GM18507 (cell line): ENCODE measurements around the gene SMIM27.
"Not testable (repeated sequence)": the region's sequence is repeated elsewhere in the genome, so short reads cannot be mapped to it uniquely, and the experiment has no call there.

Source experiments
- DNase-seq: peaks from one replicate; pipeline ENCODE4 v3.0.0; 2011; ENCODE audit warnings: low read depth; ENCODE audit not compliant: insufficient read length; ENCODE audit errors: extremely low spot score
- FAIRE-seq: peaks from 2 replicates; lab custom pipeline; 2011; peaks lifted over from hg19 to GRCh38; lab: Jason Lieb, UNC

Gene SMIM27, protein sequence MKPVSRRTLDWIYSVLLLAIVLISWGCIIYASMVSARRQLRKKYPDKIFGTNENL

DNA sequence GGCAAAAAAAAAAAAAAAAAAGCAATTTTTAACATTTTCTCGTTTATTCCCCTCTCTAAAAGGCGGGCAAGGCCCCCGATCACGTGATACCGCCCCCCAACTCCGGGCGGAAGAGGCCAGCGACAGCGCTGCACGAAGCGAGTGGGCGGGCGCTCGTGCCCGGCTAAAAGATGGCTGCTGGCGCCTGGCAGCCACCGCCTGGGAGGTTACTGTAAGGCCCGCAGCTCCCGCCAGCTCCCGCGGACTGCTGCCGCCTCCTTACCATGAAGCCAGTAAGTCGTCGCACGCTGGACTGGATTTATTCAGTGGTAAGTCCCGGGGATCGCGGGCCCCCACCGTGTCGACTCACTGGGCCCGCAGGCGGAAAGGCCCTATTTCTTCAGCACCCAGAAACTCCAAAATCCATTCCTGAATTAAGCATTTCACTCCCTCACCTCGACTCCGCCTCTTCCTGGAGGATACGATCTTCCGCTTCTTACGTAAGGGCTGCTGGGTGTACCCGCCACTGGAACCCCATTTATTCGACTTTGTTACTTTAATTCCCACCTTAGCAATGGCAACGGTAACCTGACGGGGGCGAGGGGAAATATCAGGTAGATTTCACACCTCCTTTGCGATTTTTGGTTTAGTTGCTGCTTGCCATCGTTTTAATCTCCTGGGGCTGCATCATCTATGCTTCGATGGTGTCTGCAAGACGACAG, at the start of gene SMIM27, which contains the start of gene TOPORS:
Gene SMIM27, plus strand, starts transcription at position 156 of the 701 bp plus-strand sequence. Its CDS starts 108 bp downstream, at position 264.
Gene TOPORS, minus strand, starts transcription at position 415 of the 701 bp plus-strand sequence. Its CDS starts 150 bp downstream, at position 265.
- FAIRE-seq, result peak; percentile 79
- DNase-seq, result peak; percentile 78

DNA sequence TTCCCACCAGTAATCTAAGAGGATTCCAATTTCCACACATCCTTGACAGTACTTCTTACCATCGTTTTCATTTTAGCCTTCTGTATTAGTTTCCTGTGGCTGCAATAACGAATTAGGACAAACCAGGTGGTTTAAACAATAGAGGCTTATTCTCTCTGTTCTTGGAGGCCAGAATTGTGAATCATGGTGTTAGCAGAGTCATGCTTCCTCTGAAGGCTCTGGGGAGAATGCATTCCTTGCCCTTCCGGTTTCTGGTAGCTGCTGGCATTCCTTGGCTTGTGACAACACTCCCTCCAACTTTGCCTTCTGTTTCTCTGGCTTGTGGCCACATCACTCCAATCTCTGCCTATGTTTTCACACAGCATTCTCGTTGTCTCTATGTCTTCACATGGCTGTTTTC, 49.7 kb upstream of the SMIM27 start:
- no peak for DNase-seq
- no peak for FAIRE-seq

DNA sequence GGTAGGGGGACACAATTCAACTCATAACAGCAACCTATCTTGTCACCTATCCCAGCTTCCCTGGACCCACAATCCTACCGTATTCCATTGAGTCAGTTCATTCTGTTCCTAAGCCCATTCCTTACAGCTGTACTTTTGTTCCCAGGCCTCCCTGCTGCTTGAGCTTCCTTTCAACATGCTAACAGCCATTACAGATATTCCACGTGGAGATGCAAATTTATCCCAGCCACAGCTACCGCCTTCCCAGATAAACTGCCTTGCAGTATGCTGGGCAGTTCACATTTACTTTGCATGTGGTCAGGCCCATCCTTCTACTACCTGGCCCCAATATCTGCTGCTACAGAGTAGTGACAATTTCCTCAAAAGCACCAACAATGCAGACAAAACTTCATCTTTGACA, 49.1 kb upstream of the SMIM27 start:
- FAIRE-seq (no peak), DNase-seq (no peak)

DNA sequence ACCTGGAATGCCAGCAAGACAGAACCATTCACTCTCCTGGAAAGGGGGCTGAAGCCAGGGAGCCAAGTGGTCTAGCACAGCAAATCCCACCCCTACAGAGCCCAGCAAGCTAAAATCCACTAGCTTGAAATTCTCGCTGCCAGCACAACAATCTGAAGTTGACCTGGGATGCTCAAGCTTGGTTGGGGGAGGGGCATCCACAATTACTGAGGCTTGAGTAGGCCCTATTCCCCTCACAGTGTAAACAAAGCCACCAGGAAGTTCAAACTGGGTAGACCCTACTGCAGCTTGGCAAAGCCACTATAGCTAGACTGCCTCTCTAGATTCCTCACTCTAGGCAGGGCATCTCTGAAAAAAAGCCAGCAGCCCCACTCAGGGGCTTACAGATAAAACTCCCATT, 43.4 kb upstream of the SMIM27 start:
- FAIRE-seq (no peak), DNase-seq (no peak)

DNA sequence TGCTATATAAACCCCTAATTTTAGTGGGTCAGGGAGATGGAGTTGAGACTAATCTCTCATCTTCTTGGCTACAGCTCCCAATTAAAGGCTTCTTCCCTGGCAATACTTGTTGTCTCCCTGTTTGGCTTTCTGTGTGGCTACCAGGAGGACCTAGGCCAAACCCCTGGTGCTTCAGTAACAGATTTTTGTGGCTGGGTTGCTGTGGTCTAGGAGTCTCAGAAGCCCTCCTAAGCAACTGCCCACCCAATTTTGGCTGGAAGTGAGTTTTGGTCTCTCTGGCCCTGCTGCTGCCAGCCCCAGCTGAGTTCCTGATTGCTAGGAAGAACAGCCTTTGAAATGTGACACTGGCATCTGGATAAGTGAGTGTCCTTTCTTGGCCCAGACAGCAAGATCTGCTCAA, 35.9 kb upstream of the SMIM27 start:
- no peak for DNase-seq
- no peak for FAIRE-seq

DNA sequence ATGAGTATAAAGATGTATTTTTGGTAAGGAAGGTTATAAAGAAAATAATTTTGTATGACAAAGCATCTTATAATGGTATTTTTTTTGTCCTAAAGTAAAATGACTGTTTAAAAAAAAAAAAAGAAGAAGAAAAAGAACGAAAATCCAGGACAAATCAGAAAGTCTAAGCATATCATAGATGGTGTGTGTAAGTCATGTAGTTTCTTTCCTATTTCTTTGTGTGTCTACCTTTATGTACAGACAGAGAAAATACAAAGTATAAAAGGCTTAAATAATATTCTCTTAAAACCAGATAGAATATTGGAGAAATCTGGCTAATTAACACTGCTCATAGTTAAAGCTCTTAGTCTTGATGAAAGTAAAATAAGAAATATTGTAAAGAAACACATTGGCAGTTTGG, 33.9 kb upstream of the SMIM27 start:
- no peak for DNase-seq
- FAIRE-seq, result no peak

DNA sequence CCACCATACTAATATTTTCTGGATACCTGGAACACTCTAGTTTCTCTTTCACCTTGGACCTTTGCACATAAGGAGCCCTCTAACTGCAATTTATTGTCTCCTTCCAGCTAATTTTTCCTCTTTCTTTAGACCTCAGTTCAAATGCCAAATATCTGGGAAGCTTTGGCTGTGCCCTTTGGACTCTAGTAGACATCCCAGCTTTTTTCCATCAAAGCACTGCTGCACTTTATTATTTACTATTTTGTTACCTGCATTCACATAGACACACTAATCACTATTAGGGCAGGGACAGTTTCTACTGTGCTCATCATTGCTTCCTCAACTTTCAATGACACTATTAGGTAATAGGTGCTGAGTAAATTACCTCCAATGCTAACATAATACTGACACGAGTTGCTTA, 28.2 kb upstream of the SMIM27 start:
- DNase-seq (no peak), FAIRE-seq (no peak)

DNA sequence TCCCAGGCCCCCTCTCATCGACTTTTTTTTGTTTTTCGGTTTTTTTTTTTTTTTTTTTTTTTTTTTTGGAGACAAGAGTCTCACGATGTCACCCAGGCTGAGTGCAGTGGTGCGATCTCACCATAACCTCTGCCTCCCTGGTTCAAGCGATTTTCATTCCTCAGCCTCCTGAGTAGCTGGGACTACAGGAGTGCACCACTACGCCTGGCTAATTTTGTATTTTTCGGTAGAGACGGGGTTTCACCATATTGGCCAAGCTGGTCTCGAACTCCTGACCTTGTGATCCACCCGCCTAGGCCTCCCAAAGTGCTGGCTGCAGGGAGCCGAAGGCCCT, 27.6 kb upstream of the SMIM27 start:
- not testable (repeated sequence) for DNase-seq, FAIRE-seq

DNA sequence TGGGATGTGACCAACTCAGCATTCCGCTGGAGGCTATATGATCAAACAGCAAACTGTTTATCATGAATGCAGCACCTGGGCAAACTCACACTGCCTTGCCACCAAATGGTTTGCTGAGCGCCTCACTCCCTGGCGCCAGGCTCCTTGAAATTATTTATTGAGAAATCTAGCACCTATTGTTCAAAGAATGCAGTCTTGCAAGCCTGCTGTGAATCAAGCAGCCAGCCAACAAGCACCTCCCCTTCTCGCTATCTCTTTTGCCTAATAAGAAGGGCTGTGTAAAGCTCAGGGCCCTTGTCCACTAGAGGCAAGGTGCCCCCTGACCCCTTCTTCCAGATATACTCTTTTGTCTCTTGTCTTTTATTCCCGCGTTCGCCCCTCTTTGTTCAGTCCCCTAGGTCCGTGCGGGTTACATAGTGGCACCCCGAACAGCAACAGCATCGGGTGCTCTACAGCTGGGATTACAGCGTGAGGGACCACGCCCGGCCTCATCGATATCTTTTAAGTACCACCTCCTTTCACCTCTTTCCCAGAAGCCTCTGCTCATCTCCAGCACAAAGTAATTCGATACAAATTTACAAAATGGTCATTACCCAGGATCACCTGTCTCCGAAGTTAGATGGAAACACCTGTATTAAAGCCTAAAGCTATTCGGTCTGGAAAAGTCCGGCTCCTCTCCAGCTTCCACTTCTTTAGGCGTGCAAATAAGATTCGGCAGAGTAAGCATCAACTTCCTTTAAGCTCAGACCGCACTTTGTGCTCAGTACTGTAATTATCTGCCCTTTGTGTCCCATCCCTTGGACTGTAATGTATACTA, 27.0 kb upstream of the SMIM27 start:
- FAIRE-seq (peak; percentile 82), DNase-seq (no peak)

DNA sequence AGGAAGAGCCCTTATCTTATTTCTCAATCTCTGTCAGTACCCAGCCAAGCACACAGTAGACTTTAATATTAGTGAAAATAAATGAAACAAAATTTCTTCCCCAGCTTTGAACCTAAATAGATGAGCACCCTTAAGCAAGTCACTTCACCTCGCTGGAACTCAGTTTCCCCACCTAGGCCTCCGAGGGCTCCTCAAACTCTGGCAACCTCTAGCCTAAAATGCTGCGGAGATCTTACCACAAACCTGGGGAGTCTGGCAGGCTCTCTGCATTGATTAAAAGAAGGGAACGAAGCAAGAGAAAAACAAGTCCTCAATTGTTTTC, 26.5 kb upstream of the SMIM27 start:
- DNase-seq (no peak), FAIRE-seq (no peak)

DNA sequence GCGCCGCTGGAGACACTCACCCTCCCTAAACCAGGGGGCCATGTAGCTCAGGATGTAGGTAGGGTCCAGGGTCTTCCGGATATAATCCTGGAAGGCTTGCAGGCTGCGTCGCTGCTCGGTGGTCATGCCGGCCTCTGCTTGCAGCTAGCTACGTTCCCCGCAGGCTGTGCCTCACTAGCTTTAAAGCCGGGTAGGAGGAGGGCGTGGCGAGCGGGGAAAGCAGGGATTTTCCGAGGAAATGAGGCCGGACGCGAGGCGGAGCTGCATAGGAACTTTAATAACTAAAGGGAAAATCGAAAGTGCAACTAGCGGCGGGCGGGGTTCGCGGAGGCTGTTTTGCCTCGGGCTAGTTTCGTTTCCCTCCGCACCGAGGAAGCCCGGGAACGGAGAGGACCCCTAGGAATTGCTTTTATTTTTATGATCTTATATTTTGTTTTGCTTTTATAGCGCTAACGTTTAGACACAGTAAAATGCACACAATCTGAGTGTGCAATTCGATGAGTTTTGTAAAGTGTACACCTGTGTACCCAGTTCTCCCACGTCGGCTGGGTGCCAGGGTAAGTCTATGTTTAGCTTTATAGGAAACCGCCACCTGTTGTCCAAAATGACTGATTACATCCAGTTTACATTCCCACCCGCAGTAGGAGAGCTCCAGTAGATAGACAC, 26.0 kb upstream of the SMIM27 start, which contains the start of gene RIGI:
Gene RIGI, minus strand, starts transcription at position 156 of the 666 bp plus-strand sequence. Its CDS starts 30 bp downstream, at position 126.
- FAIRE-seq (peak; percentile 87), DNase-seq (no peak)

DNA sequence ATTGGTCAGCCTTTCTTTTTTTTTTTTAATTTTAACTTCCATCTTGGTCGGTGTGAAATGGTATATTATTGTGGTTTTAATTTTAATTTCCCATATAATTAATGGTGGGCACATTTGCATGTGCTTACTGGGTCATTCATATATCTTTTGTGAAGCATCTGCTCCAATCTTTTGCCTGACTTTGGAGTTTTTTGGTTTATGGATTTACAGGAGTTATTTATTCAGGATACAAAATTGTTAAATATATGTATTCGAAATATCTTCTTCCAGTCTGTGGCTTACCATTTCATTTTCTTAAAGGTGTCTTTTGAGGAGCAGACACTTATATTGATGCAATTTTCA, 25.4 kb upstream of the SMIM27 start:
- FAIRE-seq (peak; percentile 12), DNase-seq (no peak)

DNA sequence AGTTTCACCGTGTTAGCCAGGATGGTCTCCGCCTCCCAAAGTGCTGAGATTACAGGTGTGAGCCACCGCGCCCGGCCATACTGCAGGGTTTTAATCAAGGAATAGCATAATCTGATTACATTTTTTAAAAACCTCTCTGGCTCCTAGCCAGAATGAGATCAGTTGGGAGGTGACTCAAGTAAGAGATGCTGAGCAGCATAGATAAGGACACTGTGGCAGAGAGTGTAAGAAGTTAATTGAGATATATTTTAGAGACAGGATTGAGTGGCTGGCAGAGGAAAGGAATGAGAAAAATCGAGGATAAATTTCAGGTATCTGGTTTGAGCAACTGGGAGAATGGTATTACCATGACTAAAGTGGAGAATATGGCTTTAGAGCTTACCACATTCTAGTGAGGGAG, 18.8 kb upstream of the SMIM27 start:
- DNase-seq, result no peak
- FAIRE-seq, result no peak

DNA sequence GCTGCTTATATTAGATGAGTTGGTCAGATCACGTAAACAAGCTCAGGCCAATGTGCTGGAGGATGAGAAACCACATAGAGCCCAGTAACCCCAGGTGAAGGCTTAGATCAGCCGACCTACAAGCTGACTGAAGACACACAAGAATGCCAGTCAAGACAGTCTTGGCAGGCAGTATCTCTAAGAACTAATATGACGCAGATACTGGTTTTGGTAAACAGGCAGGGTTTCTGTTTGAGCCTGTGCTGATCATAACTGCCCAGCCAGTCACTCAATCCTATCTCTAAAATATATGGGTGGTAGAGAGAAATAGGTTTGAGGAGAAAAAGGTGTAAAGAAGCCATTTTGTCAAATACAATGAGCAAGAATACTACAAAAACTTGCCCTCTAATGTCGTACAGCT, 18.3 kb upstream of the SMIM27 start:
- FAIRE-seq, result no peak

DNA sequence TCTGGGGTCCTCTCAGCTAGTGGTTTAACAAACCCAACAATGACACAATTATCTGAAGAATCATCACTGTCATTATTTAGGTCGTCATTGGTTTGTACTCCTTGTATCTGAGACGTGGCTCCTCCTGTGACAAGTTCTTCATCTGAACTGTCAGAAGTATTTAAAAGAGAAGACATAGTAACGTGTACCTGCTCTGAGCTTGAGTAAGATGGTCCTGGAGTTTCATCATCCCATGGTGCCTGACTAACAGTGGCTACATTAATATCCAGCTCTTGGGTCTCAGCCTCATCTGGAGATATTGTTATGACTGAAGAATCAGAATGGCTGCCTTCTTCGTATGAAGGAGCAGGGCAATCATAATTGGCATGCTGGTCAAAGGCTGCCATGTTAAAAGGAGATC, 9.1 kb upstream of the SMIM27 start:
- no peak for FAIRE-seq
- no peak for DNase-seq

More for the DNA sequence above, 18.3 kb upstream of the SMIM27 start:
- no peak for DNase-seq

DNA sequence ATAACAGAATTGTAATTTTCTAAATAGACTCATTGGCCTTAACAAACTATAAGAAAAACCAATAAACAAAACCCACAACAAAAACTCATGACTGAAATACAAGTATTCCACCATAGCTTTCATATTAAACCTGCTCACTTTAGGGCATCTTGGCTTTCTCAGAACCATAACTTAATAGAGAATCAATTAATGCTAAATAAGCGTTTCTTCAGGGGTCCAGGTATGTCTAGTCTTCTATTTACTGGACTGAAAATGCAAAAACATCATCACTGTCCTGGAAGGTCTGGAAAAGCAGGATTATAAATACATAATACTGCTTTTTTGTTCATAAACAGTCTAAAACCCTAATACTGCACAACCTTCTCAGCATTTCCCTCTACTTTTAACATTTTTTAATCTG, 6.2 kb upstream of the SMIM27 start:
- no peak for FAIRE-seq
- no peak for DNase-seq

DNA sequence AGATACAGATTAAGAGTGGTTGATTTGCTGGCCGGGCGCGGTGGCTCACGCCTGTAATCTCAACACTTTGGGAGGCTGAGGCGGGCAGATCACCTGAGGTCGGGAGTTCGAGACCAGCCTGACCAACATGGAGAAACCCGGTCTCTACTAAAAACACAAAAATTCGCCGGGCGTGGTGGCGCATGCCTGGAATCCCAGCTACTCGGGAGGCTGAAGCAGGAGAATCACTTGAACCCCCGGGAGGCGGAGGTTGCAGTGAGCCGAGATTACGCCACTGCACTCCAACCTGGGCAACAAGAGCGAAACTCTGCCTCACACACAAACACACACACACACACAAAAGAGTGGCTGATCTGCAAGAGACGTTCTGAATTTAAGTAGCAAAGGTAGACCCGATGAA, 3.9 kb upstream of the SMIM27 start:
- not testable (repeated sequence) for FAIRE-seq, DNase-seq

DNA sequence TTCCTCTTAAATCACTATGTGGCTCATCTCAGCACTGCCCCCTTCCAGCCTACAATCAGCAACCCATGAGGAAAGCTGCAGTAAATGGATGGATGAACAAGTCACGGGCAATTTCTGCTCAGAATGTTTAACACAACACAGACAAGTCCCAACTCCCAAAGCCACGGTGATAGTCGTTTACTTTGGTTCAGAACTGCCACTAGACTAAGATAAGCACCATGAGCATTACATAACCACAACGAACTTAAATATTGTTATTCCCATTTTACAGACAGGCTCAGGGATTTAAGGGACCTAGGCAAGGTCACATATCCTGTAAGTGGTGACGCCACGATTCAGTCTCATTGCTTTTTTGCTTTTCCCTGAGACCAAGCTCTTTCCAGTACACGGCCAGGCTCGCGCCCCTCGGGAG, 2.0 kb upstream of the SMIM27 start:
- FAIRE-seq (peak; percentile 51), DNase-seq (no peak)

DNA sequence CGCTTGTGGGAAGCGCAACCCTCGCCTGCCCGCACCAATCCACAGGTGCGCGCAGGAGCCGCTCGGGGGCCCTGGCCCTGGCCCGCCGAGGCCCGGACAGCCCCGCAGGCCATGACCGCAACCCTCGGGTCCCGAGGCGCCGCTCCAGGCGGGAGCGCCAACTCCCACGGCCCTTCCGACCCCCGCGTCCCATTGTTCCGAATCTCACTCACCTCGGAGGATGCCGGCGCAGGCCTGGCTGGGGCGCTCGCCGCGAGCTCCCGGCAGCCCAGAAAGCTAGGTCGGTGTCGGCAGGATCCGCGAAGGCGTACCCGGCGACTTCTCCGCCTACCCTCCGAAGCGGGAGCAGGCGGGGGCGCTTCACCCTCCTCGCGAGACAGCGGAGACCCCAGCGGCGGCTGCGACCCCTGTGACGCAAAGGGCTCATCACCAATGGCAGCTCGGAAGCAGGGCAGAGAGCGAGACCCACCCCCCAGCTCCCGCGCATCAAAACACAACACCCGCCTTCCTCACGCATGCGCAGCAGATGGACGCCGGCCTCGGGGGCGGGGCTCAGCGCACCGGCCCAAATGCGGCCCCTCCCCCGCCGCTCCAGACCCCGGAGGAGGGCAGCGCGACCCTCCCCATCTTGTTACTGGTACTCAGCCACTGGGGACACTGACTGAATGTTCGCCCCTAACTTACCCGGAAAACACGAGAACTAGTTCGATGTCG, 1.4 kb upstream of the SMIM27 start:
- DNase-seq, result peak; percentile 96
- peak; percentile 86 for FAIRE-seq
